ENCODE data around the gene PAGE2.
"Not testable (repeated sequence)": the region's sequence is repeated elsewhere in the genome, so short reads cannot be mapped to it uniquely, and the experiment has no call there.

PAGE2 gene

GRCh38 chrX:55123900-55124299, 35.1 kb downstream of the PAGE2 start:
- no peak for DNase-seq (ENCODE audit: low read depth)

GRCh38 chrX:55127692-55128091, 38.9 kb downstream of the PAGE2 start:
- DNase-seq (ENCODE audit: low read depth): no peak

- DNase-seq (ENCODE audit: low read depth): no peak
Measured at GRCh38 chrX:55129361-55129760, 40.5 kb downstream of the PAGE2 start.

GRCh38 chrX:55130481-55130880, 41.7 kb downstream of the PAGE2 start:
- no peak for DNase-seq (ENCODE audit: low read depth)

GRCh38 chrX:55132416-55132815, 43.6 kb downstream of the PAGE2 start:
- no peak for DNase-seq (ENCODE audit: low read depth)

- DNase-seq (ENCODE audit: low read depth): peak; percentile 6
Measured at GRCh38 chrX:55135171-55135570, 46.4 kb downstream of the PAGE2 start.

GRCh38 chrX:55140800-55141199, 52.0 kb downstream of the PAGE2 start:
- not testable (repeated sequence) for DNase-seq (ENCODE audit: low read depth)

Measured in T follicular helper cell (primary cell).